Uterus (tissue), 4 donors: ENCODE measurements around the gene NEAT1. TPM values are rescaled to one million over a fixed set of nuclear protein-coding genes. Genes with fewer than 3 reads are reported as not detected.

Source experiments
- DNase-seq, 2 donors: peaks; one replicate each; pipeline ENCODE4 v3.0.0-alpha.2; 2019 to 2020
- H3K27ac ChIP-seq, 2 donors: fragments of 200-600 bp; sonication (generic); 1 replicate in 1 of 2; 2 replicates in 1 of 2; pipeline ENCODE4 v1.5.1; 2016 to 2018
- H3K27me3 ChIP-seq, 2 donors: fragments of 200-600 bp; sonication (generic); one replicate each; pipeline ENCODE4 v1.5.1; 2018 to 2019; ENCODE audit warnings: control low read depth in 1 of 2
- H3K36me3 ChIP-seq, 2 donors: fragments of 200-600 bp; sonication (generic); one replicate each; pipeline ENCODE4 v1.5.1; 2019; ENCODE audit warnings: control low read depth in 1 of 2
- H3K4me1 ChIP-seq, 2 donors: fragments of 200-600 bp; sonication (generic); one replicate each; pipeline ENCODE4 v1.5.1; 2018 to 2019; ENCODE audit warnings: control low read depth in 1 of 2
- H3K4me3 ChIP-seq, 2 donors: fragments of 200-600 bp; sonication (generic); 1 replicate in 1 of 2; 2 replicates in 1 of 2; pipeline ENCODE4 v1.5.1; 2018 to 2019; ENCODE audit warnings: mild to moderate bottlenecking in 1 of 2
- H3K9me3 ChIP-seq, 2 donors: fragments of 200-600 bp; sonication (generic); one replicate each; pipeline ENCODE4 v1.5.1; 2019; ENCODE audit warnings: control low read depth in 1 of 2
- POLR2A ChIP-seq, 2 donors: fragments of 450-650 bp; IDR thresholded peaks; one replicate each; pipeline ENCODE4 v1.6.1; 2016; ENCODE audit warnings: antibody characterized with exemption in 2 of 2, mild to moderate bottlenecking in 1 of 2, moderate library complexity in 1 of 2
- intact Hi-C: fragments of 100-400 bp; cut with DNase I; formaldehyde crosslinking; loops from one replicate; pipeline ENCODE4 v1.15.1; 2023; ENCODE audit warnings: low total_unique reads
- total RNA-seq, 4 donors: library from RNA; depleted of rRNA in 3 of 4; stranded (reverse); fragments of >200 nt in 3 of 4; gene quantifications; one replicate each; pipeline versions ENCODE4 v1.1.0 to v1.2.4, GENCODE V29; 2014 to 2023
- TF ChIP-seq, protein P1 (sequence below), 4 experiments: fragments of 200-600 bp in 2 of 4; fragments of 450-650 bp in 2 of 4; sonication (generic) in 2 of 4; IDR thresholded peaks; one replicate each; pipeline ENCODE4 v1.5.1; 2016 to 2019; ENCODE audit warnings: antibody characterized with exemption in 4 of 4, mild to moderate bottlenecking in 2 of 4, moderate library complexity in 1 of 4
- donor health status: DM: yes; HTN: yes; CAD: no.

Gene NEAT1
- total RNA-seq, 4 donors from 2014 or later, result 33.6 to 932 (median 120) TPM

DNA sequence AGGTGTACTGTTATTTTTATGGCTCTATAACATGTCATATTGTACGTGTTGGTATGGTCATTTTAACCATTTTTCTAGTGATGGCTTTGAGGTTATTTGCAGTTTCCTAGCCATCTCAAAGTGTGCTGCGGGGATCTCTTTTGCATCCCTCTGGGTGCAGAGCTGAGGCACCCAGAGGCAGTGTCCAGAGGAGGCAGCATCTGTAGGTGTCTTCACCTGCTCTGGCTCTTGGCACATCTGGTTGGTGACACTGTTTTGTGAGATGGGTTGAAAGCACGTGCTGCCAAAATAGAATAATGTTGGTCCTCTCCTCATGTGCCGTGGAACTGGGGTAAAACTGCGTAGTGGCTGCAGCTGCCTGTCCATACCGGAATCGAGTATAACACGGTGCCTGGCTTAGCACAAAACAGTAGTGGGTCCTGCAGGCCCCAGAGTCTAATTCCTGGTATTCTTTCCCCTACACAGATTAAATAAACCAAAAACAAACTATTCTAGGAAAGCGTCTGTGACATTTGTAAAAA lies 12.9 kb downstream of the NEAT1 start:
- Histone ChIP-seq H3K4me1 (peaks cover 14% of the 10 kb centered on the region in 2 donors), H3K36me3 (no peaks in the 10 kb centered on the region), H3K27ac (peak overlapping the region in 1 of 2 donors; percentile 99), H3K4me3 (no peak overlapping the region), H3K9me3 (no peaks in the 10 kb centered on the region), H3K27me3 (no peaks in the 10 kb centered on the region)
- peak in 1 of 2 donors; percentile 14 for DNase-seq
- intact Hi-C loops, result no loop called here
- TF ChIP-seq POLR2A (IDR thresholded peaks at IDR 0.05), result no peak
- TF ChIP-seq, protein P1, sequence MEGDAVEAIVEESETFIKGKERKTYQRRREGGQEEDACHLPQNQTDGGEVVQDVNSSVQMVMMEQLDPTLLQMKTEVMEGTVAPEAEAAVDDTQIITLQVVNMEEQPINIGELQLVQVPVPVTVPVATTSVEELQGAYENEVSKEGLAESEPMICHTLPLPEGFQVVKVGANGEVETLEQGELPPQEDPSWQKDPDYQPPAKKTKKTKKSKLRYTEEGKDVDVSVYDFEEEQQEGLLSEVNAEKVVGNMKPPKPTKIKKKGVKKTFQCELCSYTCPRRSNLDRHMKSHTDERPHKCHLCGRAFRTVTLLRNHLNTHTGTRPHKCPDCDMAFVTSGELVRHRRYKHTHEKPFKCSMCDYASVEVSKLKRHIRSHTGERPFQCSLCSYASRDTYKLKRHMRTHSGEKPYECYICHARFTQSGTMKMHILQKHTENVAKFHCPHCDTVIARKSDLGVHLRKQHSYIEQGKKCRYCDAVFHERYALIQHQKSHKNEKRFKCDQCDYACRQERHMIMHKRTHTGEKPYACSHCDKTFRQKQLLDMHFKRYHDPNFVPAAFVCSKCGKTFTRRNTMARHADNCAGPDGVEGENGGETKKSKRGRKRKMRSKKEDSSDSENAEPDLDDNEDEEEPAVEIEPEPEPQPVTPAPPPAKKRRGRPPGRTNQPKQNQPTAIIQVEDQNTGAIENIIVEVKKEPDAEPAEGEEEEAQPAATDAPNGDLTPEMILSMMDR (IDR thresholded peaks at IDR 0.05), result no peak

DNA sequence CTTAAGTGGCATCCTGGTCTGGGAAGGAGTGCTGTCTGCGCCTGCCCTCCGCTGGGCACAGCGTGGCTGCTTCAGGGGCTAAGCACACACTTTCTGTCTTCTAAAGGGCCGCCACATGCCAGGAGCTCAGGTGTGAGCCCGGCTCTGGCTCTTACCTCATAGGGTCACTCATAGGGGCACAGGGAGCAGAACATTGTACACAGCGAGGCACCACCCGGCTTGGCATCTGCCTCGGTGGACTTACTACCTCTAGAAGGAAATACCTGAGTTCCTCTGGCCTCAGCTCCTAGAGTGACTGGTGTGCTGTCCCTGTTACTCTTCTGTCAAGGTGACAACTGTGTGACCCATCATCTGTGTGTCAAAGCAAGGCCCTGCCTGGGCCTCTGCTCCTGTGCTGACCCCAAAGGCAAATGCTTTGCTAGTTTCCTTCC lies 13.4 kb downstream of the NEAT1 start:
- DNase-seq, result peak in 1 of 2 donors; percentile 21
- Histone ChIP-seq H3K27ac (peak overlapping the region in 1 of 2 donors; percentile 99), H3K4me3 (no peak overlapping the region), H3K36me3 (no peaks in the 10 kb centered on the region), H3K9me3 (no peaks in the 10 kb centered on the region), H3K4me1 (peaks cover 14% of the 10 kb centered on the region in 2 donors), H3K27me3 (no peaks in the 10 kb centered on the region)
- intact Hi-C loops, result no loop called here
- TF ChIP-seq POLR2A (IDR thresholded peaks at IDR 0.05), result no peak
- TF ChIP-seq, protein P1 (IDR thresholded peaks at IDR 0.05), result no peak

DNA sequence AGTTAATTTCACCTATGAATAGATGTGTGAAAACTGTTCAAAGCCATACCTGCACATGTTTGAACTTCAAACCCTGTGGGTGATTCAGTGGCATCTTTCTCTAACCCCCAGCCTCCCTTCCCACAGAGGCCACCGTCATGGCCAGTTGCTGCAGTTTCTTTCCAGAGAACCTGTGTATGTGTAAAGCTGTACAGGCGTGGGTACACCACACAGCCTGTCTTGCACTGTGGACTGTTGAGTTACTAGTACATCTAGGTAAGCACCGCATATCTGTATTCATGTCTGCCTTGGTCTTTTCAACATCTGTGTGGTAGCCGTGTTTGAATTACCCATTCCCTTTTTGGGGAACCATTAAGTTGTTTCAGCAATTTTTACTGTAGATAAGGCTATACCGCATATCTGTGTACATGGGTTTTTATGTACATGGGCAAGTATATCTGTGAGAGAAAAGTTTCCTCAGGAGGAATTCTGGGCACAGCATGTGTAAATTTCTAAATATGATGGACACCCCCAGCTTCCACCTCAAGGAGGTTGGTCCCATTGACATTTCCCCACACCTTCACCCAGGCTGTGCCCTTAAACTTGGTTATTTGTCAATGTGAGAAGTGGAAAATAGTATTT lies 13.9 kb downstream of the NEAT1 start:
- Histone ChIP-seq H3K9me3 (no peaks in the 10 kb centered on the region), H3K36me3 (no peaks in the 10 kb centered on the region), H3K4me3 (no peak overlapping the region), H3K27ac (peak overlapping the region; percentile 10 to 99), H3K27me3 (no peaks in the 10 kb centered on the region), H3K4me1 (peaks cover 14 to 15% of the 10 kb centered on the region in 2 donors)
- intact Hi-C loops, result no loop called here
- TF ChIP-seq POLR2A (IDR thresholded peaks at IDR 0.05), result no peak
- TF ChIP-seq, protein P1 (IDR thresholded peaks at IDR 0.05), result no peak
- peak in 1 of 2 donors; percentile 11 for DNase-seq

DNA sequence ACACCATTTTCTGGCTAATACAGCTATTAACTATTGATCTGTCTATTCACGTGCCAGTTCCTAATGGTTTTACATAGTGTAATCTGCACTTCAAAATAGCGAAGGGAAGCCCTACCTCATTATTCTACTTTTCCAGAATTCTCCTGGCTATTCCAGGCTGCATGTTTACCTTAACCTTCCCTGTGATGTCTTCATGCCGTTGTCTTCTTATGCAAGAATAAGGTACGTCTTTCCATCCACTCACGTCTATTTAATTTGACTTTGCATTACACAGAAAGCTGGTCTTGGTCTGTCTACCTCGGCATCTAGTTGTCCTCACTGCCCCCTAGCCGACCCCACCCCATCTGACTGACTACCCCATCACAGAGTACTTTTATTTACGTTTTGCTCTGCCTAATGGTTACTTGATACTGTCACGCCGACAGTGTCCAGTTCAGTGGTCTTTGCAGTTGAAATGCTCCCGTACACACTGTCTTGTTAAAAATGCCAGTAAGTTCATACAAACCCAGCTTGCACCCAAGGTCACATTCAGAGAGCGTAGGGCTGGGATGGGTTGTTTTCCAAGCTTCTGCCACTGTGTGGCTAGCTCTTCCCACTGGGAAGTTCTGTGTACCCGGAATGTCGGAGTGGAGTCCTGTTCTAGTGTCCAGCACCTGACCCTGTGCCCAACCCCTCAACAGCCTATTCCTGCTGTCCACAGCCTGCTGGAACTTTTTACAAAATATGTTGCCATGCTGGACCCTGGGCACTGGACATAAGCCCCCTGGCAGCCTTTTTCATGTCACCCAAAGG lies 15.0 kb downstream of the NEAT1 start:
- H3K27me3 ChIP-seq, result no peaks in the 10 kb centered on the region
- H3K9me3 ChIP-seq, result no peaks in the 10 kb centered on the region
- peak overlapping the region in 1 of 2 donors; percentile 47 for H3K27ac ChIP-seq
- peaks cover 14 to 24% of the 10 kb centered on the region in 2 donors for H3K4me1 ChIP-seq
- no peaks in the 10 kb centered on the region for H3K36me3 ChIP-seq
- intact Hi-C loops, result no loop called here
- peak in 1 of 2 donors; percentile 16 for DNase-seq
- H3K4me3 ChIP-seq, result no peak overlapping the region
- TF ChIP-seq, protein P1 (IDR thresholded peaks at IDR 0.05), result no peak
